DOHH2 (cell line): Measurements from ENCODE around the gene PRKAR1B.

Experiments used
- CTCF ChIP-seq: fragments of 200-600 bp; sonication (generic); IDR thresholded peaks from one replicate; pipeline ENCODE4 v1.5.1; 2014; ENCODE audit warnings: antibody characterized with exemption, mild to moderate bottlenecking, low read depth, low read length; ENCODE audit not compliant: poor library complexity, severe bottlenecking
- EZH2phosphoT487 ChIP-seq: fragments of 200-600 bp; sonication (generic); IDR thresholded peaks from 2 replicates; pipeline ENCODE4 v1.6.1; 2017; ENCODE audit warnings: borderline replicate concordance, mild to moderate bottlenecking, antibody characterized with exemption, low read length, moderate library complexity, mixed read lengths

- no peak for TF ChIP-seq CTCF
- no peak for TF ChIP-seq EZH2phosphoT487
These were observed 98.7 kb downstream of the PRKAR1B start for GRCh38 chr7:628402-628763.
